Peyer's patch (tissue), 4 donors: Measurements from ENCODE around the gene PPFIA1.

Experiments used
- CTCF ChIP-seq, 6 experiments: fragments of 450-650 bp in 4 of 6; fragments of 200-600 bp in 2 of 6; sonication (generic) in 1 of 6; IDR thresholded peaks; one replicate each; pipeline ENCODE4 v1.5.1; 2017 to 2019; ENCODE audit warnings: antibody characterized with exemption in 6 of 6, mild to moderate bottlenecking in 3 of 6, moderate library complexity in 1 of 6
- POLR2A ChIP-seq, 2 donors: fragments of 450-650 bp; IDR thresholded peaks; one replicate each; pipeline ENCODE4 v1.5.1; 2017; ENCODE audit warnings: antibody characterized with exemption in 2 of 2, mild to moderate bottlenecking in 2 of 2, moderate library complexity in 2 of 2

- TF ChIP-seq CTCF (IDR thresholded peaks at IDR 0.05) = no peak
- no peak for TF ChIP-seq POLR2A (IDR thresholded peaks at IDR 0.05)
These were observed 30.7 kb downstream of the PPFIA1 start for GRCh38 chr11:70301191-70301590.
